ENCODE data around the gene CSRNP3.

Gene CSRNP3

GRCh38 chr2:165436559-165436958, 32.9 kb upstream of the CSRNP3 start:
- H3K27me3 Mint-ChIP-seq (ENCODE audit: low read depth, poor library complexity) = no peaks in the 10 kb centered on the region
- peaks cover 44% of the 10 kb centered on the region for H3K4me1 Mint-ChIP-seq
- H3K36me3 Mint-ChIP-seq (ENCODE audit: low read depth) = peaks cover 6% of the 10 kb centered on the region
- TF ChIP-seq CTCF (IDR thresholded peaks at IDR 0.05) = no peak
- no peak for DNase-seq
- H3K9me3 Mint-ChIP-seq = peaks cover 5% of the 10 kb centered on the region
- no peak overlapping the region for H3K4me3 Mint-ChIP-seq
- H3K27ac Mint-ChIP-seq = no peak overlapping the region

- Mint-ChIP-seq H3K4me3 (no peak overlapping the region), H3K4me1 (peaks cover 48% of the 10 kb centered on the region), H3K27ac (peak overlapping the region; percentile 84), H3K9me3 (peaks cover 16% of the 10 kb centered on the region), H3K36me3 (ENCODE audit: low read depth) (peaks cover 17% of the 10 kb centered on the region), H3K27me3 (ENCODE audit: low read depth, poor library complexity) (peaks cover 3% of the 10 kb centered on the region)
- peak; percentile 8 for DNase-seq
- no peak for TF ChIP-seq CTCF (IDR thresholded peaks at IDR 0.05)
Measured at GRCh38 chr2:165440367-165440766, 29.1 kb upstream of the CSRNP3 start.

- DNase-seq = no peak
- Mint-ChIP-seq H3K36me3 (ENCODE audit: low read depth) (peaks cover 21% of the 10 kb centered on the region), H3K27ac (no peak overlapping the region), H3K4me1 (peaks cover 31% of the 10 kb centered on the region), H3K9me3 (peaks cover 26% of the 10 kb centered on the region), H3K27me3 (ENCODE audit: low read depth, poor library complexity) (peaks cover 3% of the 10 kb centered on the region), H3K4me3 (no peak overlapping the region)
- TF ChIP-seq CTCF (IDR thresholded peaks at IDR 0.05) = no peak
Measured at GRCh38 chr2:165443511-165443910, 26.0 kb upstream of the CSRNP3 start.

- Mint-ChIP-seq H3K9me3 (peaks cover 21% of the 10 kb centered on the region), H3K4me3 (no peak overlapping the region), H3K27me3 (ENCODE audit: low read depth, poor library complexity) (peaks cover 3% of the 10 kb centered on the region), H3K4me1 (peaks cover 37% of the 10 kb centered on the region), H3K27ac (no peak overlapping the region), H3K36me3 (ENCODE audit: low read depth) (peaks cover 15% of the 10 kb centered on the region)
- no peak for TF ChIP-seq CTCF (IDR thresholded peaks at IDR 0.05)
- DNase-seq = no peak
Measured at GRCh38 chr2:165448406-165448805, 21.1 kb upstream of the CSRNP3 start.

GRCh38 chr2:165450156-165450555, 19.3 kb upstream of the CSRNP3 start:
- peaks cover 6% of the 10 kb centered on the region for H3K36me3 Mint-ChIP-seq (ENCODE audit: low read depth)
- no peak overlapping the region for H3K4me3 Mint-ChIP-seq
- peaks cover 27% of the 10 kb centered on the region for H3K4me1 Mint-ChIP-seq
- no peak for TF ChIP-seq CTCF (IDR thresholded peaks at IDR 0.05)
- no peaks in the 10 kb centered on the region for H3K27me3 Mint-ChIP-seq (ENCODE audit: low read depth, poor library complexity)
- peaks cover 15% of the 10 kb centered on the region for H3K9me3 Mint-ChIP-seq
- DNase-seq = no peak
- H3K27ac Mint-ChIP-seq = no peak overlapping the region

GRCh38 chr2:165452327-165452726, 17.2 kb upstream of the CSRNP3 start:
- Mint-ChIP-seq H3K27ac (peak overlapping the region; percentile 17), H3K4me3 (no peak overlapping the region), H3K4me1 (peaks cover 27% of the 10 kb centered on the region)

More at GRCh38 chr2:165452327-165452726, 17.2 kb upstream of the CSRNP3 start:
- DNase-seq = no peak
- peaks cover 11% of the 10 kb centered on the region for H3K9me3 Mint-ChIP-seq
- TF ChIP-seq CTCF (IDR thresholded peaks at IDR 0.05) = no peak
- peaks cover 5% of the 10 kb centered on the region for H3K36me3 Mint-ChIP-seq (ENCODE audit: low read depth)
- H3K27me3 Mint-ChIP-seq (ENCODE audit: low read depth, poor library complexity) = no peaks in the 10 kb centered on the region

Data from nephron progenitor cell (in vitro differentiated cells).